Ishikawa (cell line): ENCODE results near the gene NNT.

Source experiments
- CEBPB ChIP-seq: IDR thresholded peaks from 2 replicates; pipeline ENCODE4 v1.6.1; 2012
- CREB1 ChIP-seq: IDR thresholded peaks from 2 replicates; pipeline ENCODE4 v1.6.1; 2012; ENCODE audit warnings: low read depth
- EGR1 ChIP-seq: IDR thresholded peaks from 2 replicates; pipeline ENCODE4 v1.6.1; 2012
- EP300 ChIP-seq: IDR thresholded peaks from 2 replicates; pipeline ENCODE4 v1.6.1; 2012; ENCODE audit warnings: borderline replicate concordance
- FOXM1 ChIP-seq: IDR thresholded peaks from 2 replicates; pipeline ENCODE4 v1.6.1; 2012; ENCODE audit warnings: low read depth, borderline replicate concordance
- MAX ChIP-seq: IDR thresholded peaks from 2 replicates; pipeline ENCODE4 v1.6.1; 2012
- NFIC ChIP-seq: IDR thresholded peaks from 2 replicates; pipeline ENCODE4 v1.6.1; 2012
- RAD21 ChIP-seq: IDR thresholded peaks from 2 replicates; pipeline ENCODE4 v1.6.1; 2012; ENCODE audit warnings: low read depth
- REST ChIP-seq: IDR thresholded peaks from 2 replicates; pipeline ENCODE4 v1.6.1; 2012; ENCODE audit warnings: low read depth, mild to moderate bottlenecking
- TAF1 ChIP-seq: IDR thresholded peaks from 2 replicates; pipeline ENCODE4 v1.6.1; 2012; ENCODE audit warnings: low read depth, mild to moderate bottlenecking
- TCF12 ChIP-seq: IDR thresholded peaks from 2 replicates; pipeline ENCODE4 v1.6.1; 2012; ENCODE audit warnings: low read depth
- TEAD4 ChIP-seq: IDR thresholded peaks from 2 replicates; pipeline ENCODE4 v1.6.1; 2012
- USF1 ChIP-seq: IDR thresholded peaks from 2 replicates; pipeline ENCODE4 v1.6.1; 2012
- YY1 ChIP-seq: IDR thresholded peaks from 2 replicates; pipeline ENCODE4 v1.6.1; 2012; ENCODE audit warnings: low read depth
- ZBTB7A ChIP-seq: IDR thresholded peaks from 2 replicates; pipeline ENCODE4 v1.6.1; 2012; ENCODE audit warnings: low read depth

NNT gene

DNA sequence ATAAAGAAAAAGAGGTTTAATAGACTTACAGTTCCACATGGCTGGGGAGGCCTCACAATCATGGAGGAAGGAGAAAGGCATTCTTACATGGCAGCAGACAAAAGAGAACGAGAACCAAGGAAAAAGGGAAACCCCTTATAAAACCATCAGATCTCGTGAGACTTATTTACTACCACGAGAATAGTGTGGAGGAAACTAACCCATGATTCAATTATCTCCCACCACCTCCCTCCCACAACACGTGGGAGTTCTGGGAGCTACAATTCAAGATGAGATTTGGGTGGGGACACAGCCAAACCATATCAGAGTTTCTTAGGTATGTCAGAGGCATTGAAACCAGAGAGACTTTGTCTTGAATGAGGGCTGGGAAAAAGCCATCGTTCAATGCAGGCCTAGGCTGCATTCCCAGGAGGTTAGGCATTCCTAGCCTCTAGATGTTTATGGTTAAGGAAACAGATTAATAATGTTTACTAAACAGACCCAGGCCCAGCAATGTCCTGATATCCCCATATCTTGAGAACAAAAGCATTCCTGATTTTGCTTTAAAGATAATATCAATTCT lies 38.6 kb upstream of the NNT start:
- no peak for TF ChIP-seq REST
- TF ChIP-seq EGR1 = no peak
- no peak for TF ChIP-seq YY1
- no peak for TF ChIP-seq CEBPB
- TF ChIP-seq TCF12 = no peak
- no peak for TF ChIP-seq ZBTB7A
- no peak for TF ChIP-seq TEAD4
- no peak for TF ChIP-seq CREB1
- no peak for TF ChIP-seq EP300
- TF ChIP-seq USF1 = no peak

- no peak for TF ChIP-seq EP300
- TF ChIP-seq REST = no peak
- no peak for TF ChIP-seq FOXM1
- no peak for TF ChIP-seq ZBTB7A
- no peak for TF ChIP-seq TEAD4
Measured at GRCh38 chr5:43565043-43565442, 37.9 kb upstream of the NNT start.

GRCh38 chr5:43567967-43568366 lies 35.0 kb upstream of the NNT start:
- TF ChIP-seq YY1 (no peak), EGR1 (no peak), EP300 (no peak), MAX (no peak), CREB1 (no peak)

GRCh38 chr5:43569236-43569746 lies 33.7 kb upstream of the NNT start:
- TF ChIP-seq NFIC = no peak
- TF ChIP-seq RAD21 = no peak
- TF ChIP-seq EP300 = no peak
- no peak for TF ChIP-seq REST
- TF ChIP-seq TCF12 = no peak
- TF ChIP-seq ZBTB7A = no peak
- no peak for TF ChIP-seq USF1
- no peak for TF ChIP-seq YY1
- TF ChIP-seq TEAD4 = no peak
- no peak for TF ChIP-seq MAX
- TF ChIP-seq CREB1 = no peak
- no peak for TF ChIP-seq FOXM1
- no peak for TF ChIP-seq TAF1
- no peak for TF ChIP-seq CEBPB
- TF ChIP-seq EGR1 = no peak

DNA sequence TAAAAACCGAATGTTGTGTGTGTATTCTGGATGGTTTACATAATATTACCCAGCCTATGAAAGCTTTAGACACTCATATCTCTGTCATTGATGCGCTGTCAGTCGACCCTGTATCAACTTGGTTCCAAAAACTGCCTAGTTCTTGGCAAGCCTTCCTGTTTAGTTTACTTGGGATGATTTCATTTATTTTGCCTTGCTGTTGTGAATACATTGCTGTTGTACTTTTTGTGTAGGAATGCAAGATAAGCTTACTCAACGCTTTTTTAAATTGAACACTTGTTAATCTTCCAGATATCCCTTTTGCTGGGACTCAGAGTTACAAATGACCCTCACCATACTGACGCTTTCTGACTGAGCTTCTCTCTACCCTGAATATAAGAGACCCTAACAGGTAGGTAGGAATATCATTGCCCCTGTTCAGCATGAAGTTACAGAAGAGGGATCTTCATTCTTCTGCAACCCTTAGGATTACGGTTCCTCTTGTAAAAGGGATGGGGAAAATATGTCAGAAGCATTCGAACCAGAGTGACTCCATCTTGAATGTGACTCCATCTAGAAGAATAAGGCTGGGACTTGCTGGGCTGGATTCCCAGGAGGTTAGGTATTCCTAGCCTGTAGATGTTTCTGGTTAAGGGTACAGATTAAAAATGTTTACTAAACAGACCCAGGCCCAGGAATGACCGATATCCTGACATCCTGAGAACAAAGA lies 32.4 kb upstream of the NNT start:
- TF ChIP-seq EGR1 (no peak), MAX (no peak), CREB1 (no peak), NFIC (no peak), YY1 (no peak), EP300 (no peak), RAD21 (no peak), FOXM1 (no peak), USF1 (no peak), TAF1 (no peak), REST (no peak), TCF12 (no peak), TEAD4 (no peak), ZBTB7A (no peak)
